SK-N-SH (cell line): ENCODE results near the gene CCDC47. TPM values are rescaled to one million over a fixed set of nuclear protein-coding genes. Genes with fewer than 3 reads are reported as not detected.

Experiments
- EP300 ChIP-seq, 2 experiments: IDR thresholded peaks; 2 replicates each; pipeline versions ENCODE4 v1.4.0 to v1.6.1; 2012; ENCODE audit warnings: borderline replicate concordance in 1 of 2, low read depth in 1 of 2, low read length in 1 of 2
- EZH2phosphoT487 ChIP-seq: fragments of 200-600 bp; sonication (generic); IDR thresholded peaks from 2 replicates; pipeline ENCODE4 v1.6.1; 2017; ENCODE audit warnings: low read depth, mixed run types, mild to moderate bottlenecking, antibody characterized with exemption, moderate library complexity, borderline replicate concordance
- FOSL2 ChIP-seq: IDR thresholded peaks from 2 replicates; pipeline ENCODE4 v1.4.0; 2012; ENCODE audit warnings: low read depth, mild to moderate bottlenecking, moderate library complexity, borderline replicate concordance
- FOXM1 ChIP-seq: IDR thresholded peaks from 2 replicates; pipeline ENCODE4 v1.4.0; 2012; ENCODE audit warnings: low read depth, mild to moderate bottlenecking
- GABPA ChIP-seq: IDR thresholded peaks from 2 replicates; pipeline ENCODE4 v1.4.0; 2012; ENCODE audit warnings: low read depth, mild to moderate bottlenecking
- GATA2 ChIP-seq: sonication (generic); formaldehyde crosslinking; IDR thresholded peaks from 2 replicates; pipeline ENCODE4 v1.5.0; 2020; ENCODE audit warnings: mild to moderate bottlenecking, missing genetic modification reagents
- MXI1 ChIP-seq: IDR thresholded peaks from 2 replicates; pipeline ENCODE4 v1.6.1; 2012; ENCODE audit warnings: mild to moderate bottlenecking, low read depth, low read length, improper control_type of control experiment
- NRF1 ChIP-seq: IDR thresholded peaks from 2 replicates; pipeline ENCODE4 v1.6.1; 2012; ENCODE audit warnings: low read depth, mild to moderate bottlenecking, low read length
- PBX3 ChIP-seq: IDR thresholded peaks from 2 replicates; pipeline ENCODE4; 2012
- POLR2AphosphoS5 ChIP-seq: IDR thresholded peaks from 2 replicates; pipeline ENCODE4 v1.6.1; 2012; ENCODE audit warnings: low read depth, low read length
- RCOR1 ChIP-seq: fragments of 150-350 bp; IDR thresholded peaks from 2 replicates; pipeline ENCODE4 v1.6.1; 2017; ENCODE audit warnings: antibody characterized with exemption, low read length
- RFX5 ChIP-seq: IDR thresholded peaks from 2 replicates; pipeline ENCODE4 v1.6.1; 2012; ENCODE audit warnings: mild to moderate bottlenecking, improper control_type of control experiment, low read length
- RXRA ChIP-seq: IDR thresholded peaks from 2 replicates; pipeline ENCODE4 v1.4.0; 2012; ENCODE audit warnings: low read depth, mild to moderate bottlenecking, borderline replicate concordance
- TAF1 ChIP-seq: IDR thresholded peaks from 2 replicates; pipeline ENCODE4 v1.6.1; 2012; ENCODE audit warnings: low read depth, mild to moderate bottlenecking, low read length, moderate library complexity, borderline replicate concordance
- TCF12 ChIP-seq: IDR thresholded peaks from 2 replicates; pipeline ENCODE4 v1.4.0; 2012
- USF2 ChIP-seq: fragments of 150-350 bp; IDR thresholded peaks from 2 replicates; pipeline ENCODE4 v1.6.1; 2017; ENCODE audit warnings: antibody characterized with exemption, low read length, low read depth, borderline replicate concordance
- polyA plus RNA-seq, 3 experiments: library from polyadenylated mRNA; depleted of rRNA; stranded (reverse); fragments of >200 nt; gene quantifications; 2 replicates each; pipeline ENCODE4 v1.2.3, GENCODE V29; 2012
- TF ChIP-seq, protein P1 (sequence below): IDR thresholded peaks from 2 replicates; pipeline ENCODE4 v1.4.0; 2012; ENCODE audit warnings: low read depth, borderline replicate concordance
- TF ChIP-seq, protein P2 (sequence below): fragments of 200-600 bp; sonication (generic); IDR thresholded peaks from 2 replicates; pipeline ENCODE4 v1.6.1; 2017; ENCODE audit warnings: antibody characterized with exemption, mild to moderate bottlenecking, moderate library complexity
- TF ChIP-seq, protein P3 (sequence below): IDR thresholded peaks from 2 replicates; pipeline ENCODE4 v1.4.0; 2012; ENCODE audit warnings: low read depth

CCDC47 gene
- polyA plus RNA-seq, 1 of the 3 experiments (the other 2 are of a cell fraction), result 76.6 TPM

DNA sequence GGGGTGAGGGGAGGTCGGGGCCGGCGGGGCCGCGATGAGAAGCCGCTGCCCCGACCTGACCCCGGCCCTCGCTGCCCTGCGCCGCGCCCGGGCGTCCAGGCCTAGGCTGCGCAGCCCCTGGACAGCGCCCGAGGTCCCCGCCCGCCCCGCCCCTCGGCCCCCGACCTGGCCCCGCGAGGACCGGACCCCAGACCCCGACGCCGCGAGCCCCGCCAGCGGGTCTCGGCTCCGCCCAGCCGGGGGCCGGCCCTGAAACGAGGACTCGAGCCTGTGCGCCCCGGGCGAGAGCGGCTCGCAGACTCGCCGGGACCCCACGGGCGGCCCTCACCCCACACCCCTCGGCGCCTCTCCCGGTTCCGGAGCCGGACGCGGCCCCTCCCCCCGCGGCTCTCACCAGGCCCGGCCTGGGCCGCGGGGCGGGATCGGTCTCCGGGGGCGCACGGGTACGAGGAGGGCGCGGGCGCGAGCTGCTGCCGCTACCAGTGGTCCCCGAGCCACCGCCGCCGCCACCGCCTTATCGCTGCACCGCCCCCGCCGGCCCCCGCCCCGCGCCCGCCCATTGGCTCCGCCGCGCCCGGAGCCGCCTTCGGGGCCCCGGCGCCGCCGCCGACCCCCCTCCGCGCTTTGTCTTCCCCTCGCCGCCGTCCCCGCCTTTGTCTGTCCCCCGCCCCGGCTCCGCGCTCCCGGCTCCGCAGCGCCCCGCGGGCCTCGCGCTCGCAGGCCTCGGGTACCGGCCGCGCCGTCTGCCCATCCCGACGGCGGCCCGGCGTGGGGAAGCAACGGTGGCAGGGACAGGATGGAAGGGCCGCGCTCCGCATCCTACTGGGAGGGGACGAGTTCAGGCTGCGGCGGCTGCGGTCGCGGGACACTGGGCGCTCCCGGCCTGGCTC lies 73.5 kb downstream of the CCDC47 start, which contains the start of gene LIMD2 (continued):
- TF ChIP-seq TAF1 (peak; percentile 45), EZH2phosphoT487 (no peak), PBX3 (no peak), USF2 (no peak), RCOR1 (no peak), MXI1 (no peak; the same call in none of the 2 replicates), GATA2 (CRISPR knock-in tag) (no peak), GABPA (no peak), POLR2AphosphoS5 (0 out of 2 replicates have a peak, but pooled peaks have one; percentile 51), FOXM1 (no peak), RFX5 (no peak), TCF12 (no peak), EP300 (IDR thresholded peaks at IDR 0.05; ENCODE audit: borderline replicate concordance in 1 of 2, low read depth in 1 of 2, low read length in 1 of 2) (no peak), FOSL2 (no peak), NRF1 (peak; percentile 41), RXRA (no peak)
- TF ChIP-seq, protein P1, sequence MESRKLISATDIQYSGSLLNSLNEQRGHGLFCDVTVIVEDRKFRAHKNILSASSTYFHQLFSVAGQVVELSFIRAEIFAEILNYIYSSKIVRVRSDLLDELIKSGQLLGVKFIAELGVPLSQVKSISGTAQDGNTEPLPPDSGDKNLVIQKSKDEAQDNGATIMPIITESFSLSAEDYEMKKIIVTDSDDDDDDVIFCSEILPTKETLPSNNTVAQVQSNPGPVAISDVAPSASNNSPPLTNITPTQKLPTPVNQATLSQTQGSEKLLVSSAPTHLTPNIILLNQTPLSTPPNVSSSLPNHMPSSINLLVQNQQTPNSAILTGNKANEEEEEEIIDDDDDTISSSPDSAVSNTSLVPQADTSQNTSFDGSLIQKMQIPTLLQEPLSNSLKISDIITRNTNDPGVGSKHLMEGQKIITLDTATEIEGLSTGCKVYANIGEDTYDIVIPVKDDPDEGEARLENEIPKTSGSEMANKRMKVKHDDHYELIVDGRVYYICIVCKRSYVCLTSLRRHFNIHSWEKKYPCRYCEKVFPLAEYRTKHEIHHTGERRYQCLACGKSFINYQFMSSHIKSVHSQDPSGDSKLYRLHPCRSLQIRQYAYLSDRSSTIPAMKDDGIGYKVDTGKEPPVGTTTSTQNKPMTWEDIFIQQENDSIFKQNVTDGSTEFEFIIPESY, result no peak
- TF ChIP-seq, protein P2, sequence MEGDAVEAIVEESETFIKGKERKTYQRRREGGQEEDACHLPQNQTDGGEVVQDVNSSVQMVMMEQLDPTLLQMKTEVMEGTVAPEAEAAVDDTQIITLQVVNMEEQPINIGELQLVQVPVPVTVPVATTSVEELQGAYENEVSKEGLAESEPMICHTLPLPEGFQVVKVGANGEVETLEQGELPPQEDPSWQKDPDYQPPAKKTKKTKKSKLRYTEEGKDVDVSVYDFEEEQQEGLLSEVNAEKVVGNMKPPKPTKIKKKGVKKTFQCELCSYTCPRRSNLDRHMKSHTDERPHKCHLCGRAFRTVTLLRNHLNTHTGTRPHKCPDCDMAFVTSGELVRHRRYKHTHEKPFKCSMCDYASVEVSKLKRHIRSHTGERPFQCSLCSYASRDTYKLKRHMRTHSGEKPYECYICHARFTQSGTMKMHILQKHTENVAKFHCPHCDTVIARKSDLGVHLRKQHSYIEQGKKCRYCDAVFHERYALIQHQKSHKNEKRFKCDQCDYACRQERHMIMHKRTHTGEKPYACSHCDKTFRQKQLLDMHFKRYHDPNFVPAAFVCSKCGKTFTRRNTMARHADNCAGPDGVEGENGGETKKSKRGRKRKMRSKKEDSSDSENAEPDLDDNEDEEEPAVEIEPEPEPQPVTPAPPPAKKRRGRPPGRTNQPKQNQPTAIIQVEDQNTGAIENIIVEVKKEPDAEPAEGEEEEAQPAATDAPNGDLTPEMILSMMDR, result no peak
- TF ChIP-seq, protein P3, sequence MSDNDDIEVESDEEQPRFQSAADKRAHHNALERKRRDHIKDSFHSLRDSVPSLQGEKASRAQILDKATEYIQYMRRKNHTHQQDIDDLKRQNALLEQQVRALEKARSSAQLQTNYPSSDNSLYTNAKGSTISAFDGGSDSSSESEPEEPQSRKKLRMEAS, result peak; percentile 18; the same call in 1 of the 2 replicates
